ENCODE measurements around the gene TANGO6.

The TANGO6 gene

GRCh38 chr16:68902003-68902968, 59.0 kb downstream of the TANGO6 start:
- no peak for DNase-seq (ENCODE audit: low read depth)
- no peak overlapping the region for H3K4me3 ChIP-seq (ENCODE audit: low read depth, low read length)

- no peak for DNase-seq (ENCODE audit: low read depth)
- H3K4me3 ChIP-seq (ENCODE audit: low read depth, low read length) = no peak overlapping the region
Measured at GRCh38 chr16:68902969-68903345, 59.6 kb downstream of the TANGO6 start.

- H3K4me3 ChIP-seq (ENCODE audit: low read depth, low read length) = no peak overlapping the region
- DNase-seq (ENCODE audit: low read depth) = no peak
Measured at GRCh38 chr16:68907297-68907696, 64.0 kb downstream of the TANGO6 start.

GRCh38 chr16:68907781-68908181, 64.5 kb downstream of the TANGO6 start:
- DNase-seq (ENCODE audit: low read depth) = peak; percentile 31
- no peak overlapping the region for H3K4me3 ChIP-seq (ENCODE audit: low read depth, low read length)

- H3K4me3 ChIP-seq (ENCODE audit: low read depth, low read length) = no peak overlapping the region
Measured at GRCh38 chr16:68909099-68909733, 65.9 kb downstream of the TANGO6 start.

GRCh38 chr16:68910051-68910450, 66.7 kb downstream of the TANGO6 start:
- no peak for DNase-seq (ENCODE audit: low read depth)
- no peak overlapping the region for H3K4me3 ChIP-seq (ENCODE audit: low read depth, low read length)

More at GRCh38 chr16:68909099-68909733, 65.9 kb downstream of the TANGO6 start:
- no peak for DNase-seq (ENCODE audit: low read depth)

- H3K4me3 ChIP-seq (ENCODE audit: low read depth, low read length) = no peak overlapping the region
- no peak for DNase-seq (ENCODE audit: low read depth)
Measured at GRCh38 chr16:68915589-68915988, 72.3 kb downstream of the TANGO6 start.

- no peak overlapping the region for H3K4me3 ChIP-seq (ENCODE audit: low read depth, low read length)
- DNase-seq (ENCODE audit: low read depth) = no peak
Measured at GRCh38 chr16:68917541-68917940, 74.2 kb downstream of the TANGO6 start.

GRCh38 chr16:68920349-68920748, 77.0 kb downstream of the TANGO6 start:
- H3K4me3 ChIP-seq (ENCODE audit: low read depth, low read length) = no peak overlapping the region
- no peak for DNase-seq (ENCODE audit: low read depth)

- no peak overlapping the region for H3K4me3 ChIP-seq (ENCODE audit: low read depth, low read length)
- no peak for DNase-seq (ENCODE audit: low read depth)
Measured at GRCh38 chr16:68921637-68922036, 78.3 kb downstream of the TANGO6 start.

- DNase-seq (ENCODE audit: low read depth) = no peak
- H3K4me3 ChIP-seq (ENCODE audit: low read depth, low read length) = no peak overlapping the region
Measured at GRCh38 chr16:68923116-68923515, 79.8 kb downstream of the TANGO6 start.

- DNase-seq (ENCODE audit: low read depth) = no peak
- no peak overlapping the region for H3K4me3 ChIP-seq (ENCODE audit: low read depth, low read length)
Measured at GRCh38 chr16:68927018-68927417, 83.7 kb downstream of the TANGO6 start.

- DNase-seq (ENCODE audit: low read depth) = no peak
- no peak overlapping the region for H3K4me3 ChIP-seq (ENCODE audit: low read depth, low read length)
Measured at GRCh38 chr16:68931196-68931595, 87.9 kb downstream of the TANGO6 start.

- no peak for DNase-seq (ENCODE audit: low read depth)
- H3K4me3 ChIP-seq (ENCODE audit: low read depth, low read length) = no peak overlapping the region
Measured at GRCh38 chr16:68934402-68934801, 91.1 kb downstream of the TANGO6 start.

GRCh38 chr16:68935008-68935407, 91.7 kb downstream of the TANGO6 start:
- H3K4me3 ChIP-seq (ENCODE audit: low read depth, low read length) = no peak overlapping the region
- DNase-seq (ENCODE audit: low read depth) = no peak

GRCh38 chr16:68936736-68937631, 93.7 kb downstream of the TANGO6 start:
- H3K4me3 ChIP-seq (ENCODE audit: low read depth, low read length) = no peak overlapping the region
- DNase-seq (ENCODE audit: low read depth) = no peak

GRCh38 chr16:68939692-68940320, 96.5 kb downstream of the TANGO6 start:
- H3K4me3 ChIP-seq (ENCODE audit: low read depth, low read length) = no peak overlapping the region
- DNase-seq (ENCODE audit: low read depth) = no peak

- DNase-seq (ENCODE audit: low read depth) = no peak
Measured at GRCh38 chr16:68940816-68941215, 97.5 kb downstream of the TANGO6 start.

GRCh38 chr16:68943961-68944360, 100.6 kb downstream of the TANGO6 start:
- DNase-seq (ENCODE audit: low read depth) = no peak
- no peak overlapping the region for H3K4me3 ChIP-seq (ENCODE audit: low read depth, low read length)

More at GRCh38 chr16:68940816-68941215, 97.5 kb downstream of the TANGO6 start:
- no peak overlapping the region for H3K4me3 ChIP-seq (ENCODE audit: low read depth, low read length)
